Measurements from ENCODE around the gene GPS1.

The GPS1 gene

GRCh38 chr17:82098939-82099763 is 47.5 kb downstream of the GPS1 start:
- Histone ChIP-seq H3K9me3 (ENCODE audit: insufficient read depth, low read length) (no peaks in the 10 kb centered on the region), H3K79me2 (ENCODE audit: insufficient read depth, low read length) (peaks cover 32% of the 10 kb centered on the region), H3K9me2 (replicated peaks; ENCODE audit: insufficient read depth, low read length) (no peaks in the 10 kb centered on the region)

DNA sequence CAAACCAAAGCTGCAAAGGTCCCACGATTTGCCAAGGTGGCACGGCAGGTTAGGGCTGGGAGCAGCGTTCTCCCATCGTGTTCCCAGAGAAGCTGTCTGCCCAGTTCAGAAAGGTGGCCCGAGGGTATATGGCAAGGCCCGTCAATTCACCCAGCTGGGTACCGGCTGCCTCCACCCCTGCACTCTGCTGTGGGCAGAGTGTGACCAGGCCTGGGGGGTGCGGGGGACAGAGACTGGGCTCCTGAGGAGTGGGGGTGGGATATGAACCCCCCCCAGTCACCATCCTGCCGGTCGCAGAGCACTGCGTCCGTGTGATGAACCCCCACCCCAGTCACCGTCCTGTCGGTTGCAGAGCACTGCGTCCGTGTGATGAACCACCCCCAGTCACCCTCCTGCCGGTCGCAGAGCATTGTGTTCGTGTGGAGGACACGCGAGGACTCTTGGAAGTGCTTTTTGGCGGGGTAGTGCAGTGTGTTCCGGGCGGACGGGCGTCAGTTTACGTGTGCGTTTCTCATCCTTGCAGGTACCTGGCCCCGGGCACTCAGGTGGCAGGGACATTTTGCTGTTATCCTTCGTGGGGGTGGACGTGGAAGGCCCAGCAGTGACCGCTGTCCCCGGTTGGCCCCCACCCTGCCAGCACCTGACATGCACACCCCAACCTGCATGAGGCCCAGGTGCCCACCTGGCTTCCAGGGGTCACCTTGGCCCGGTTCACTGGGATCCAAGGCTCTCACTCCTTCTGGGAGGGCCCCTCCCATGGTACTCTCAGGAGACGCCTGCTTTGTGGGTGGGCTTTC is 49.0 kb downstream of the GPS1 start:
- TF ChIP-seq CTCF (IDR thresholded peaks at IDR 0.05; ENCODE audit: insufficient read depth, low read length, poor library complexity, severe bottlenecking) (no peak), EZH2phosphoT487 (conservative IDR thresholded peaks at IDR 0.05; ENCODE audit: low read length) (no peak)
- Histone ChIP-seq H3F3A (ENCODE audit: insufficient read depth) (peaks cover 36% of the 10 kb centered on the region), H3K36me3 (ENCODE audit: low read length) (no peaks in the 10 kb centered on the region), H2AFZ (ENCODE audit: low read depth, low read length, severe bottlenecking) (no peak overlapping the region), H3K4me3 (ENCODE audit: insufficient read depth, low read length, poor library complexity, severe bottlenecking) (no peak overlapping the region), H3K27ac (ENCODE audit: low read depth, low read length) (peak overlapping the region; percentile 94), H4K20me1 (ENCODE audit: low read depth, low read length) (no peaks in the 10 kb centered on the region; the same call in 1 of the 2 replicates), H3K9me3 (ENCODE audit: insufficient read depth, low read length) (no peaks in the 10 kb centered on the region), H3K9ac (ENCODE audit: low read length) (peak overlapping the region; percentile 97), H3K27me3 (ENCODE audit: low read length) (no peaks in the 10 kb centered on the region), H3K9me2 (replicated peaks; ENCODE audit: insufficient read depth, low read length) (no peaks in the 10 kb centered on the region), H3K79me2 (ENCODE audit: insufficient read depth, low read length) (peaks cover 23% of the 10 kb centered on the region), H3K4me2 (ENCODE audit: low read depth, low read length, poor library complexity, severe bottlenecking) (peak overlapping the region; percentile 82)

More at GRCh38 chr17:82098939-82099763, 47.5 kb downstream of the GPS1 start:
- no peaks in the 10 kb centered on the region; the same call in 1 of the 2 replicates for H4K20me1 ChIP-seq (ENCODE audit: low read depth, low read length)
- TF ChIP-seq CTCF (IDR thresholded peaks at IDR 0.05; ENCODE audit: insufficient read depth, low read length, poor library complexity, severe bottlenecking) (no peak), EZH2phosphoT487 (conservative IDR thresholded peaks at IDR 0.05; ENCODE audit: low read length) (no peak)
- peak overlapping the region; percentile 97 for H3K9ac ChIP-seq (ENCODE audit: low read length)
- 0 out of 2 replicates have a peak, but pooled peaks cover 2% of the 10 kb centered on the region for H3K36me3 ChIP-seq (ENCODE audit: low read length)
- H3F3A ChIP-seq (ENCODE audit: insufficient read depth) = peaks cover 36% of the 10 kb centered on the region
- H2AFZ ChIP-seq (ENCODE audit: low read depth, low read length, severe bottlenecking) = no peak overlapping the region
- peak overlapping the region; percentile 94 for H3K27ac ChIP-seq (ENCODE audit: low read depth, low read length)
- H3K4me2 ChIP-seq (ENCODE audit: low read depth, low read length, poor library complexity, severe bottlenecking) = peak overlapping the region; percentile 82
- H3K27me3 ChIP-seq (ENCODE audit: low read length) = no peaks in the 10 kb centered on the region
- peak overlapping the region; percentile 65 for H3K4me3 ChIP-seq (ENCODE audit: insufficient read depth, low read length, poor library complexity, severe bottlenecking)

DNA sequence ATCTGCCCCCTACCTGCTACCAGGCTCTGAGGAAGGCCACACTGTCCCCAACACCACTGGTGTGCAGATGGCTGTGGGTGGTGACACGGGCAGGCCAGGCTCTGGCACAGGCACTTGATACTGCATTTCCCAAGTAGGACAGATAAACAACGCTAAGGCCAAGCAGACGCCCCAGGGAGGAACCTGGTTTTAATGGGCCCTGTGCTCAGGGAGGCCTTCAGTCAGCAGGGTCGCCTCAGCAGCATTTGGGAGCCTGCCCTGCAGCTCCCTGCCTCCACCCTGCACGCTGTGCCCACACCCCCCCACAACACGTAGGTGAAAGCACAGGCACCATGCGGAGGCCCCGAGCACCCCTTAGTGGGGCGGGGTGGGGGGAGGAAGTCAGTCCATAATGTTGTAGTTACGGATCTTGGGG is 49.6 kb downstream of the GPS1 start:
- Histone ChIP-seq H3F3A (ENCODE audit: insufficient read depth) (peaks cover 36% of the 10 kb centered on the region), H4K20me1 (ENCODE audit: low read depth, low read length) (no peaks in the 10 kb centered on the region; the same call in 1 of the 2 replicates), H3K9me3 (ENCODE audit: insufficient read depth, low read length) (no peaks in the 10 kb centered on the region), H3K36me3 (ENCODE audit: low read length) (no peaks in the 10 kb centered on the region), H3K4me2 (ENCODE audit: low read depth, low read length, poor library complexity, severe bottlenecking) (peak overlapping the region; percentile 82), H3K27me3 (ENCODE audit: low read length) (no peaks in the 10 kb centered on the region), H3K4me3 (ENCODE audit: insufficient read depth, low read length, poor library complexity, severe bottlenecking) (no peak overlapping the region), H3K9ac (ENCODE audit: low read length) (no peak overlapping the region), H3K27ac (ENCODE audit: low read depth, low read length) (peak overlapping the region; percentile 94; the same call in 1 of the 2 replicates), H2AFZ (ENCODE audit: low read depth, low read length, severe bottlenecking) (no peak overlapping the region), H3K9me2 (replicated peaks; ENCODE audit: insufficient read depth, low read length) (no peaks in the 10 kb centered on the region), H3K79me2 (ENCODE audit: insufficient read depth, low read length) (peaks cover 17% of the 10 kb centered on the region)
- TF ChIP-seq CTCF (IDR thresholded peaks at IDR 0.05; ENCODE audit: insufficient read depth, low read length, poor library complexity, severe bottlenecking) (no peak), EZH2phosphoT487 (conservative IDR thresholded peaks at IDR 0.05; ENCODE audit: low read length) (no peak)
